Loucy (cell line): Measurements from ENCODE around the gene CKMT2.

ENCODE experiments used
- H2AFZ ChIP-seq: fragments of 200-600 bp; sonication (generic); 2 replicates; pipeline ENCODE4 v1.6.0; 2016; ENCODE audit warnings: antibody characterized with exemption, mild to moderate bottlenecking, low read length, moderate library complexity
- H3F3A ChIP-seq: fragments of 200-600 bp; 2 replicates; pipeline ENCODE4 v1.6.0; 2016; ENCODE audit warnings: antibody characterized with exemption, low read depth, mild to moderate bottlenecking
- H3K27me3 ChIP-seq: fragments of 200-600 bp; sonication (generic); 2 replicates; pipeline ENCODE4 v1.6.1; 2014; ENCODE audit warnings: low read length, mild to moderate bottlenecking; ENCODE audit not compliant: insufficient read depth, poor library complexity, severe bottlenecking
- H3K36me3 ChIP-seq: fragments of 200-600 bp; sonication (generic); 2 replicates; pipeline ENCODE4 v1.6.1; 2016; ENCODE audit warnings: low read length; ENCODE audit not compliant: insufficient read depth
- H3K4me1 ChIP-seq: fragments of 200-600 bp; sonication (generic); 2 replicates; pipeline ENCODE4 v1.5.1; 2014; ENCODE audit warnings: low read length, mild to moderate bottlenecking; ENCODE audit not compliant: insufficient read depth, poor library complexity, severe bottlenecking
- H3K4me2 ChIP-seq: fragments of 200-600 bp; sonication (generic); 2 replicates; pipeline ENCODE4 v1.6.0; 2014; ENCODE audit warnings: antibody characterized with exemption, low read length, low read depth, mild to moderate bottlenecking; ENCODE audit not compliant: poor library complexity, severe bottlenecking
- H3K4me3 ChIP-seq: fragments of 200-600 bp; sonication (generic); 2 replicates; pipeline ENCODE4 v1.5.1; 2014; ENCODE audit warnings: low read length, mild to moderate bottlenecking, mixed read lengths; ENCODE audit not compliant: poor library complexity, severe bottlenecking
- H3K79me2 ChIP-seq: fragments of 200-600 bp; sonication (generic); 2 replicates; pipeline ENCODE4 v1.6.1; 2014; ENCODE audit warnings: low read length; ENCODE audit not compliant: insufficient read depth
- H3K9ac ChIP-seq: fragments of 200-600 bp; sonication (generic); 2 replicates; pipeline ENCODE4 v1.6.0; 2014; ENCODE audit warnings: mild to moderate bottlenecking, low read depth, low read length, moderate library complexity; ENCODE audit not compliant: poor library complexity, severe bottlenecking
- H3K9me2 ChIP-seq: fragments of 200-600 bp; sonication (generic); replicated peaks from 2 replicates; pipeline ENCODE4 v1.6.1; 2016; ENCODE audit warnings: low read depth, low read length, mixed read lengths
- H3K9me3 ChIP-seq: fragments of 200-600 bp; sonication (generic); 2 replicates; pipeline ENCODE4 v1.6.1; 2014; ENCODE audit warnings: mild to moderate bottlenecking, antibody characterized with exemption, low read length, low read depth; ENCODE audit not compliant: insufficient read depth
- H4K20me1 ChIP-seq: fragments of 200-600 bp; sonication (generic); 2 replicates; pipeline ENCODE4 v1.6.0; 2014; ENCODE audit warnings: antibody characterized with exemption, low read length, mild to moderate bottlenecking; ENCODE audit not compliant: insufficient read depth, poor library complexity, severe bottlenecking
- CTCF ChIP-seq: fragments of 200-600 bp; sonication (generic); conservative IDR thresholded peaks from 2 replicates; pipeline ENCODE4 v1.5.1; 2014; ENCODE audit warnings: mild to moderate bottlenecking, antibody characterized with exemption, low read length
- EZH2phosphoT487 ChIP-seq: fragments of 200-600 bp; IDR thresholded peaks from 2 replicates; pipeline ENCODE4 v1.6.1; 2018; ENCODE audit warnings: antibody characterized with exemption, mild to moderate bottlenecking, moderate library complexity, borderline replicate concordance

Gene CKMT2

DNA sequence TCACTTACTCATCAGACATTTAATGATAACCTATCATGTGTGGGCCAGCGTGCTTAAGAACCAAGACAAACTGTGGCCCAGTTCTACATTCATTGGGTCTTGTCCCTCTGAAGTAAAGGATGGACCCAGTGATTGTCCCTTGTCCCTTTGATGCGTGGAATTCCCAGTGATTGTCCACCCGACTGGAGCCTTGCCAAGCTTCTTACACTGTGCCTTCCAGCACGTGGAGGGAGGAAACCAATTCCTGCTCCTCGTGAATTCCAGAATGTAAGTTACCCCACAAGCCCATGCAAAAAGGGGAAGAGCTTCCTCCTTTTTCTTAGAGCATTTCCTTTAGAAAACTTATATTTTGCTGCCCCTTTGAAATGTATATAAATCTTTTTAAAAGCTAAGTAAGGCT is 7.9 kb downstream of the CKMT2 start:
- Histone ChIP-seq H3K79me2 (no peaks in the 10 kb centered on the region), H3K9me3 (no peaks in the 10 kb centered on the region), H3K9me2 (no peaks in the 10 kb centered on the region), H4K20me1 (no peaks in the 10 kb centered on the region), H3K4me3 (no peak overlapping the region), H3K27me3 (no peaks in the 10 kb centered on the region), H3K9ac (no peak overlapping the region), H3K36me3 (no peaks in the 10 kb centered on the region), H3F3A (no peaks in the 10 kb centered on the region), H2AFZ (no peak overlapping the region), H3K4me1 (no peaks in the 10 kb centered on the region), H3K4me2 (no peak overlapping the region)
- no peak for TF ChIP-seq EZH2phosphoT487
- TF ChIP-seq CTCF = no peak

DNA sequence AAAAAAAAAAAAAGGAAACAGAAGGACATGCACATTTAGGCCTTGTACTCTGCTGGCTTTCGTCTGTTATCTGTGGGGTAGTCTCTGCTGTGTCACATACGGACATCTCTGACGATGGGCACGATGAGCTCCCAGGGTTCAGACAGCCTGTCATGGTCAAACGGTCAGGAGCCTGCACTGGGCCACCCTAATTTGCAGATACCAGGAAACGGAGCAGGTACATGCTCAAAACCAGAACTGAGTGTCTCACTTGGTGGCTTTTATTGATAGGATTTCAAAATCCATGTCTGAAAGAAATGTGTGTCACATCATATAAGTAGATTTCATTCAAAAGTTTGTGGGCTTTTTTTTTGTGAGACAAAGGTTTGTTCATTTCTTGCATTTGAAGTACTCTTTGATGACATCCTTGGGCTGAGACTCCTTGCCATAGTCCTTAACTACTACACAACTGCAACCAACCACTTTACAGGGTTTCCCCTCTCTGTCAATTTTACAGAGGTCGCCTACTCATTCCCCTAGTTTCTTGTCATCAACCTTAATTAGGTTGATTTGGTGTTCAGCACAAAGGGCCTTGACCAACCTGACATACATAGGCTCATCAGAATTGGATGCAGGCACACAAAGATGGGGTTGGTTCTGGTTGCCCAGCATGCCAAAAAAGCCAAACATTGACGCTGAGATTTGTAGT is 9.0 kb downstream of the CKMT2 start:
- Histone ChIP-seq H3K36me3 (no peaks in the 10 kb centered on the region), H3K79me2 (no peaks in the 10 kb centered on the region), H3F3A (no peaks in the 10 kb centered on the region), H3K9me3 (no peaks in the 10 kb centered on the region), H2AFZ (no peak overlapping the region), H3K4me2 (no peak overlapping the region), H3K9me2 (no peaks in the 10 kb centered on the region), H3K4me1 (no peaks in the 10 kb centered on the region), H3K4me3 (no peak overlapping the region), H4K20me1 (no peaks in the 10 kb centered on the region), H3K27me3 (no peaks in the 10 kb centered on the region), H3K9ac (no peak overlapping the region)
- TF ChIP-seq CTCF = no peak
- no peak for TF ChIP-seq EZH2phosphoT487

DNA sequence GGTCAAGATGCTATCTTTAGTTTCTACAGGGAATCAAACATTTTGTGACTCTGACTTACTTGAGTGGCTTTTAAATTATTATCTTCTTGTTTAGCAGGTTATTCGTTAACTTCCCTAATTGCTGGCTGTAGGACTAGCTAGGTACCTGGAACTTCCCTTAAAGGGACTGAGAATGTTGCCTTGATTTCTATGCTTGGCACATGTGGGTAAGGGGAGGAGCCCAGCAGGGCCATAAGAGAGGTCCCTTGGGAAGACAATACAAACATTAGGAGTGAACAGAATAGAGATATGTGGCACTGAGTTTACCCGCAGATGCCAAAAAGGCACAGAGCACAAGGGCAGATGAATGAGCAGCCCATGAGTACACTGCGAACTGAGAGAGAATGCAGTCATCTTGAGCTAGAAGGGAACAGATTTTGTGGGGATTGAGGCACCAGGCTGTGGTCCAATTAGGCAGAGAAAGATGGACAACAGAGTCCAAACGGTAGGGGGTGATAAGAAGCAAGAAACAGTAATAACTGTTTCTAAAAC is 9.8 kb downstream of the CKMT2 start:
- Histone ChIP-seq H3F3A (no peaks in the 10 kb centered on the region), H4K20me1 (no peaks in the 10 kb centered on the region), H3K36me3 (no peaks in the 10 kb centered on the region), H3K79me2 (no peaks in the 10 kb centered on the region), H2AFZ (no peak overlapping the region), H3K9me2 (no peaks in the 10 kb centered on the region), H3K9ac (no peak overlapping the region), H3K4me1 (no peaks in the 10 kb centered on the region), H3K4me2 (no peak overlapping the region), H3K27me3 (no peaks in the 10 kb centered on the region), H3K9me3 (no peaks in the 10 kb centered on the region), H3K4me3 (no peak overlapping the region)
- no peak for TF ChIP-seq EZH2phosphoT487
- TF ChIP-seq CTCF = no peak
